Parathyroid adenoma (tissue), 2 donors: ENCODE measurements around the gene CLEC2L.

Experiments used
- H2AFZ ChIP-seq: fragments of 300-600 bp; sonication (generic); one replicate; pipeline ENCODE4 v1.7.0; 2017; ENCODE audit warnings: antibody characterized with exemption, mild to moderate bottlenecking
- H3K27ac ChIP-seq: fragments of 300-600 bp; sonication (generic); one replicate; pipeline ENCODE4 v1.7.0; 2017
- H3K27me3 ChIP-seq: fragments of 300-600 bp; sonication (generic); one replicate; pipeline ENCODE4 v1.7.0; 2017; ENCODE audit warnings: low read length; ENCODE audit not compliant: control insufficient read depth, insufficient read depth
- H3K36me3 ChIP-seq: fragments of 300-600 bp; sonication (generic); one replicate; pipeline ENCODE4 v1.7.0; 2017; ENCODE audit warnings: low read length; ENCODE audit not compliant: control insufficient read depth, insufficient read depth
- H3K4me1 ChIP-seq: fragments of 300-600 bp; sonication (generic); one replicate; pipeline ENCODE4 v1.7.0; 2017; ENCODE audit warnings: control low read depth
- H3K4me2 ChIP-seq: fragments of 300-600 bp; sonication (generic); one replicate; pipeline ENCODE4 v1.7.0; 2017; ENCODE audit warnings: low read length
- H3K4me3 ChIP-seq: fragments of 300-600 bp; sonication (generic); one replicate; pipeline ENCODE4 v1.7.0; 2017; ENCODE audit warnings: low read depth, low read length
- H3K79me2 ChIP-seq: fragments of 300-600 bp; sonication (generic); one replicate; pipeline ENCODE4 v1.7.0; 2017; ENCODE audit warnings: control low read depth
- H3K9ac ChIP-seq: fragments of 300-600 bp; sonication (generic); one replicate; pipeline ENCODE4 v1.7.0; 2017; ENCODE audit warnings: mild to moderate bottlenecking
- H3K9me3 ChIP-seq: fragments of 300-600 bp; sonication (generic); one replicate; pipeline ENCODE4 v1.7.0; 2017; ENCODE audit warnings: low read length; ENCODE audit not compliant: control insufficient read depth
- TF ChIP-seq, protein P1 (sequence below): fragments of 300-600 bp; sonication (generic); IDR thresholded peaks from one replicate; pipeline ENCODE4 v1.7.0; 2017; ENCODE audit warnings: antibody characterized with exemption, mild to moderate bottlenecking
- donor health status: primary hyperparathyroidism.

Gene CLEC2L

DNA sequence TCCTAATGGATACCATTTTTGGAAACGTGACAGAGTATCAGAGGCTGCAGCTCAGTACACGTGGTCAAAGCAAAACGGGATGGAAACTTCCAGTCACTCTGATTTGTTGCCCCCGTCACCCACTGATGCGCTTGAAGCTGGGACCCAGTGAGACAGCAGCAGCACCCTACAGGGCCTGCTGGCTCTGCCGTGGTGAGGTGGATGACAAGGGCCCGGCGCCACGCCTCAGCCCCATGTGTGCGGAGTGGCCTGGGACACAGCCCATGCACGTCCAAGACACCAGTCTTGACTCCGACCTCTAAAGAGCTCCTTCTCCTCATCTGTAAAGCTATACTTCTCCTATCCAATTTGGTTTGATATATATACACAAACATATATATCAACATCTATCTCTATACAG lies 39.0 kb downstream of the CLEC2L start:
- no peak overlapping the region for H2AFZ ChIP-seq
- H3K9me3 ChIP-seq, result no peaks in the 10 kb centered on the region
- H3K4me1 ChIP-seq, result no peaks in the 10 kb centered on the region
- H3K36me3 ChIP-seq, result no peaks in the 10 kb centered on the region
- no peak overlapping the region for H3K4me3 ChIP-seq
- no peak overlapping the region for H3K4me2 ChIP-seq
- H3K9ac ChIP-seq, result no peak overlapping the region
- TF ChIP-seq, protein P1, sequence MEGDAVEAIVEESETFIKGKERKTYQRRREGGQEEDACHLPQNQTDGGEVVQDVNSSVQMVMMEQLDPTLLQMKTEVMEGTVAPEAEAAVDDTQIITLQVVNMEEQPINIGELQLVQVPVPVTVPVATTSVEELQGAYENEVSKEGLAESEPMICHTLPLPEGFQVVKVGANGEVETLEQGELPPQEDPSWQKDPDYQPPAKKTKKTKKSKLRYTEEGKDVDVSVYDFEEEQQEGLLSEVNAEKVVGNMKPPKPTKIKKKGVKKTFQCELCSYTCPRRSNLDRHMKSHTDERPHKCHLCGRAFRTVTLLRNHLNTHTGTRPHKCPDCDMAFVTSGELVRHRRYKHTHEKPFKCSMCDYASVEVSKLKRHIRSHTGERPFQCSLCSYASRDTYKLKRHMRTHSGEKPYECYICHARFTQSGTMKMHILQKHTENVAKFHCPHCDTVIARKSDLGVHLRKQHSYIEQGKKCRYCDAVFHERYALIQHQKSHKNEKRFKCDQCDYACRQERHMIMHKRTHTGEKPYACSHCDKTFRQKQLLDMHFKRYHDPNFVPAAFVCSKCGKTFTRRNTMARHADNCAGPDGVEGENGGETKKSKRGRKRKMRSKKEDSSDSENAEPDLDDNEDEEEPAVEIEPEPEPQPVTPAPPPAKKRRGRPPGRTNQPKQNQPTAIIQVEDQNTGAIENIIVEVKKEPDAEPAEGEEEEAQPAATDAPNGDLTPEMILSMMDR, result no peak
- no peaks in the 10 kb centered on the region for H3K79me2 ChIP-seq
- no peaks in the 10 kb centered on the region for H3K27me3 ChIP-seq
- no peak overlapping the region for H3K27ac ChIP-seq

DNA sequence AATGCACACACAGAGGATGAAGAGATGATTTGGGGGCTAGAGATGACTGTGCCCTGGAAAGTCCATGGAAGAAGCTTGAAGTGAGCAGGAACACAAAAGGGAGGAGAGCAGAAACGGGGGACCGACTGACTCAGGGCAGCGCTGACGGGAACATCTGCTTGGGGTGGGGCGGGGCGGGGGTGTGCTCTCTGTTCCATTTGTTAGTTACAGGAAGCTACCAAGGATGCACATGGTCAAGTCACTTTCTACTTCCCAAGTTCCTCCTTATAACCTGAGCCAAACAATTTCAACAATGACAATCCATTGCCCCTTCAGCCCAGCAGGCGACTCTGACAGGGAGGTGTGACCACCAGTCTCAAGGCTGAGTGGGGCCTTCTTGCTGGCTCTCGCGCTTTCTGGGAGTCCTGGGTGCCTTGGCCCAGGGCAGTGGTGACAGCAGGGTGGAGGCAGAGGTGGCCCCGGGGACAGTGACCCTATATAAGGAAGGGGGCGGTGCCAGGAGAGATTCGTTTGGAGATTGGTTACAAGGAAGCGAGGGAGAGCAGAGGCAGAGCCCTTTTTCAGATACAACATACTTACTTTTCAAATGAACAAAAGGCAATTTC lies 39.6 kb downstream of the CLEC2L start:
- Histone ChIP-seq H3K27ac (no peak overlapping the region), H3K9me3 (no peaks in the 10 kb centered on the region), H3K4me3 (no peak overlapping the region), H3K9ac (no peak overlapping the region), H3K79me2 (no peaks in the 10 kb centered on the region), H3K4me2 (no peak overlapping the region), H3K4me1 (no peaks in the 10 kb centered on the region), H3K36me3 (no peaks in the 10 kb centered on the region), H2AFZ (no peak overlapping the region), H3K27me3 (no peaks in the 10 kb centered on the region)
- TF ChIP-seq, protein P1, result no peak

DNA sequence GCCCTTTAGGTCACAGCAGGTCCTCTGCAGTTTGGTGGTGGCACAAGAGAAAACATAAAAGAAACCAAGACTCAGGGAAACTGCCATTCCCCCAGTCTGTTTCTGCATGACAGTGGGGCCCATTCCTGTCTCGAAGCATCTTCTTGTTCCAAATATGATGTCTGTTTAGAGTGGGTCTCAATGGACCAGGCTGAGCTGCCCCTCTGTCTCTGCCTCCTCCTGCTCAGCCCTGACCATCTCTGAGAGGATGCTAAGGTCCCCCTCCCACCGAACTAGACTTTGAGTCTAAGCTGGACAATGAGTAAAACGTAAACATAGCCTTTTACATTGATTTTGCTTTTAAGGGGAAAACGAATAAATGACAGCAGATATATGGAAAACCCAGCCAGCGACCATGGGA lies 40.4 kb downstream of the CLEC2L start:
- no peaks in the 10 kb centered on the region for H3K79me2 ChIP-seq
- TF ChIP-seq, protein P1, result no peak
- H3K9me3 ChIP-seq, result no peaks in the 10 kb centered on the region
- no peak overlapping the region for H3K4me3 ChIP-seq
- no peak overlapping the region for H3K27ac ChIP-seq
- no peak overlapping the region for H3K9ac ChIP-seq
- no peak overlapping the region for H2AFZ ChIP-seq
- no peak overlapping the region for H3K4me2 ChIP-seq
- H3K36me3 ChIP-seq, result no peaks in the 10 kb centered on the region
- H3K27me3 ChIP-seq, result no peaks in the 10 kb centered on the region
- no peaks in the 10 kb centered on the region for H3K4me1 ChIP-seq

GRCh38 chr7:139566075-139566474 lies 42.6 kb downstream of the CLEC2L start:
- Histone ChIP-seq H3K79me2 (no peaks in the 10 kb centered on the region), H3K27me3 (no peaks in the 10 kb centered on the region), H3K9me3 (no peaks in the 10 kb centered on the region), H3K4me3 (no peak overlapping the region), H2AFZ (no peak overlapping the region), H3K27ac (no peak overlapping the region), H3K36me3 (no peaks in the 10 kb centered on the region), H3K4me1 (no peaks in the 10 kb centered on the region), H3K4me2 (no peak overlapping the region), H3K9ac (no peak overlapping the region)
- TF ChIP-seq, protein P1, result no peak
